ENCODE results near the gene TNFRSF1B.

TNFRSF1B gene

DNA sequence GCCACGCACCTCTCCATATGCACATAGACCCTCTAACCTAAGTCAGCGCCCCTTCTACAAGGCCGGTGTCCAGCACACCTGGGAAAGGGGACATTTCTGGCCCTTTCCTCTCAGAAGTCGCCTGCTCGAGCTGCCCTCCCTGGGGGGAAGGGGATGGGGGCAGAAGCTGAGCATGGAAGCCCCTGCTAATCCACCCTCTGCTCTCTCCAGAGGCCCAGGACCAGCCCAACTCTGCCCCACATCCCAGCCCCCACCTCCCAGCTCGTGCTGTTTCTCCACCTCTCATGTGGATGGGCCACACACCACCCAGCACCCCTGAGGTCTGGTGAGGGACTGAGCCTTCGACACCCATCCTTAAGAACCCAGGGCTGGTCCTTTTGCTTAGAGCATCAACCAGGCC is 14.8 kb downstream of the TNFRSF1B start:
- DNase-seq (ENCODE audit: low read depth), result no peak
- TF ChIP-seq, protein P1, sequence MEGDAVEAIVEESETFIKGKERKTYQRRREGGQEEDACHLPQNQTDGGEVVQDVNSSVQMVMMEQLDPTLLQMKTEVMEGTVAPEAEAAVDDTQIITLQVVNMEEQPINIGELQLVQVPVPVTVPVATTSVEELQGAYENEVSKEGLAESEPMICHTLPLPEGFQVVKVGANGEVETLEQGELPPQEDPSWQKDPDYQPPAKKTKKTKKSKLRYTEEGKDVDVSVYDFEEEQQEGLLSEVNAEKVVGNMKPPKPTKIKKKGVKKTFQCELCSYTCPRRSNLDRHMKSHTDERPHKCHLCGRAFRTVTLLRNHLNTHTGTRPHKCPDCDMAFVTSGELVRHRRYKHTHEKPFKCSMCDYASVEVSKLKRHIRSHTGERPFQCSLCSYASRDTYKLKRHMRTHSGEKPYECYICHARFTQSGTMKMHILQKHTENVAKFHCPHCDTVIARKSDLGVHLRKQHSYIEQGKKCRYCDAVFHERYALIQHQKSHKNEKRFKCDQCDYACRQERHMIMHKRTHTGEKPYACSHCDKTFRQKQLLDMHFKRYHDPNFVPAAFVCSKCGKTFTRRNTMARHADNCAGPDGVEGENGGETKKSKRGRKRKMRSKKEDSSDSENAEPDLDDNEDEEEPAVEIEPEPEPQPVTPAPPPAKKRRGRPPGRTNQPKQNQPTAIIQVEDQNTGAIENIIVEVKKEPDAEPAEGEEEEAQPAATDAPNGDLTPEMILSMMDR (IDR thresholded peaks at IDR 0.05; ENCODE audit: insufficient read depth, low read depth, low read length, missing control alignments), result no peak
- H3K4me3 ChIP-seq (ENCODE audit: low read length), result no peak overlapping the region

DNA sequence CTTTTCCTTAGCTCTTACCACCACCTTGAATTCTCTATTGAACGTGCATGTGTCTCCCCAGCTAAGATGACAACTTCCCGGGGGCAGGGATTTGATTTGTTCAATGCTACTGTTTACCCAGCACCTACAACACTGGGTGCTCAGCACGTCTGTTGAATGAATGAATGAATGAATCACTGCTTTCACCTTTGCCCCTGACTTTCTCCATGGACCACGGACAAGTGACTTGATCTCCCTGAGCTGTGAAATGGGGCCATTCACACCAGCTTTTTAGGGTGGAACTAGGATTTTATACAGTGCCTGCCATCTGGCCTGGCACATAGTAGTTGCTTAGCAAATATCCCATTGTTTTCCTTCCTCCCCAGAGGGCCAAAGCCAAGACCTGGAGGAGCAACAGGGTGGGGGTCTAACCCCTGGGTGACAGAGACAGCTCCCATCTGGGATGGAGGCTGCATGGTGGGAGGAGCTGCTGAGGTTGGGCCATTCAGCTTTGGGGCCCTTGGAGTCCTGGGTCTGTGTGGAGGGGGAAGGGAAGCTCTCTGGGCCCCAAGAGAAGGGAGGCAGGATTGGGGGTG is 15.7 kb downstream of the TNFRSF1B start:
- H3K4me3 ChIP-seq (ENCODE audit: low read length), result no peak overlapping the region
- DNase-seq (ENCODE audit: low read depth), result no peak
- TF ChIP-seq, protein P1 (IDR thresholded peaks at IDR 0.05; ENCODE audit: insufficient read depth, low read depth, low read length, missing control alignments), result no peak

DNA sequence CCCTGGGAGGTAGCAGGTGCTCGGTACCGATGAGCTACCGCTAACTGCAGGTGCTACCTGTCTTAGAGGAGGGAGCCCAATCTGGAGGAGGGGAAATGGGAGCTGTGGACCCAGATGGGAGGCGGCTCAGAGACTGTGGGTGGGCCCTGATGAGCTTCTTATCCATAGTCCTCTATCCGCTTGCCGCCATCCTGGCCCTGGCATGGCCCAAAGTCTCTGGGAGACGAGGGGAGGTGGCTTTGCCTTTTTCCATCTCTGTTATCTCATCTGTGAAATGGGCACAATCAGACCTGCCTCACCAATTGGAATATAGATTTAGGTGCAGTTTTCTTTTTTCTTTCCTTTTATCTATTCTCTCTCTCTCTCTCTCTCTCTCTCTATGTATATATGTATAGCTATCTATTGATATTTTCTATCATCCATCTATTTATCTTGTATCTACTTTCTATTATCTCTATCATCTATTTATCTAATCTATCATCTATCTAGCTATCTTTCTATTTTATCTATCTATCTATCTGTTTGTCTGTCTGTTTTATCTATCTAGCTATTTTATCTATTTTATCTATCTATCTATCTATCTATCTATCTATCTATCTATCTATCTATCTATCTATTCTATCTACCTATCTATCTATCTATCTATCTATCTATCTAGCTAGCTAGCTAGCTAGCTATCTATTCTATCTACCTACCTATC is 16.5 kb downstream of the TNFRSF1B start:
- TF ChIP-seq, protein P1 (IDR thresholded peaks at IDR 0.05; ENCODE audit: insufficient read depth, low read depth, low read length, missing control alignments), result no peak
- no peak overlapping the region for H3K4me3 ChIP-seq (ENCODE audit: low read length)
- no peak for DNase-seq (ENCODE audit: low read depth)

DNA sequence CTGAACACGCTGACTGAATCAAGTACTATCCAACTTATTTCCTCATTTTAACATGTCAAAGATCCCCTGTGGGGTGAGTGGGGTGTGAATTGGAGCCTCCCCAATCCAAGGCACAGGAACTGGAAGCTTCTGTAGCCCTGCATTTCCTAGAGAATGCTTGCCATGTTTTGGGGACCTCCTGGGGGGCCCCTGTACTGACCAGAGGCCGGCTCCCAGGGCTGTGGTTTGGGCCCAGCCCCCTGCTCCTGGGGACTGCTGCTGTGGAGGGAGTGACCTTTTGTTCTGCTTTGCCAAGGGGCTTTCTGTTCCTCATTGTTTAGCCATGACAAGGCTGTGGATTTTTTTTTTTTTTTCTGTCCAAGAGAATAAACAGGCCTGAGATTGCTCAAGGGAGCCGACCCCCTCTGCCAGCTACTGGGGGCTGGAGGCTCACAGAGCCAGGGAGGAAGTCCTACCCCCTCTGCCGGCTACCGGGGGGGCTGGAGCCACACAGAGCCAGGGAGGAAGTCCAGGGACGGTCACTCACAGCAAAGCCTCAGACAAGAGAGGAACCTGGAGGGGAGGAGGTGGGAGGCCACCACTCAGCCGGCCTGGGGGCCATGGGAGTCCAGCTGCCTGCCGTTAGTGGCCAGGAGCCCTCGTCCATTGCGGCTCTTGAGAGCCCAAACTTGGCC is 17.4 kb downstream of the TNFRSF1B start:
- TF ChIP-seq, protein P1 (IDR thresholded peaks at IDR 0.05; ENCODE audit: insufficient read depth, low read depth, low read length, missing control alignments), result no peak
- DNase-seq (ENCODE audit: low read depth), result no peak
- H3K4me3 ChIP-seq (ENCODE audit: low read length), result no peak overlapping the region

DNA sequence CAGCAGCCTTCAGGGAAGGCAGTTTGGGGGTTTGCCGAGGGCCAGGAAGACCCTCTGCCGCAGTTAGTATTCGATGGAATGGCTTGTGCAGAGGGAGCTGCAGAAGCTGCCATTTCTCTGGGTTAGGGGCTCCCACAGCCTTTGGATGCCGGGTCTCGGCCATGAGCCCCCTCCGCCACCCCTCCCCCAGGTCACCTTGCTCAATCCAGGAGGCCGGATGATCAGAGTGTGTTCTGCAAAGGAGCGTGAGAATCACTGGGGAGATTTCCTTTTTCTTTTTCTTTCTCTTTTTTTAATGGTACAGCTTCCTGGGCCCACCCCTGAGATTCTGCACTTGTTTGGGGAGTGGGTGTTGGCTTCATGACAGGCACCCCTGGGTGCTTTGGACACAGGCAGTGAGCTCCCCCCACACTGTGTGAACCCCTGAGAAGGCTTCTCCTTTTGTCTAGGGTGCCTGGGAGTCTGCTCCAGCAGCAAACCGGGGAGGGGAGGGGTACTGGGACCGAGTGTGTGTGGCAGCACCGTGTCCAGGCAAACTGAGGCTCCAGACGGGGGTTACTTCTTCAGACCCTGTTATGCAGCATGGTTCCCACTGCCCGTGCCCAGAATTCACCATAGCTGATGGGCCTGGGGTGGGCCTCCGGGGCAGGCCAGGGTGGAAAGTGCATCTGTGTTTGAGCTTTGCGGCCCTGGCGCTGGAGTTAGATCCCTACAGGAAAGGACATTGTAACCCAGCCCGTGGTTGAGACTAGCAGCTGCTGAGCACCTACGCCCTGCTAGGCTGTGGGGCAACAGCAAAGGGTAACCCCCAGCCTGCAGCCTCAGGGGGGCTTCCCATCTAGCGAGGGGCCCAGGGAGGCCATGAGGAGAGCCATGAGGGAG is 18.5 kb downstream of the TNFRSF1B start:
- H3K4me3 ChIP-seq (ENCODE audit: low read length), result no peak overlapping the region
- TF ChIP-seq, protein P1 (IDR thresholded peaks at IDR 0.05; ENCODE audit: insufficient read depth, low read depth, low read length, missing control alignments), result no peak
- no peak for DNase-seq (ENCODE audit: low read depth)

DNA sequence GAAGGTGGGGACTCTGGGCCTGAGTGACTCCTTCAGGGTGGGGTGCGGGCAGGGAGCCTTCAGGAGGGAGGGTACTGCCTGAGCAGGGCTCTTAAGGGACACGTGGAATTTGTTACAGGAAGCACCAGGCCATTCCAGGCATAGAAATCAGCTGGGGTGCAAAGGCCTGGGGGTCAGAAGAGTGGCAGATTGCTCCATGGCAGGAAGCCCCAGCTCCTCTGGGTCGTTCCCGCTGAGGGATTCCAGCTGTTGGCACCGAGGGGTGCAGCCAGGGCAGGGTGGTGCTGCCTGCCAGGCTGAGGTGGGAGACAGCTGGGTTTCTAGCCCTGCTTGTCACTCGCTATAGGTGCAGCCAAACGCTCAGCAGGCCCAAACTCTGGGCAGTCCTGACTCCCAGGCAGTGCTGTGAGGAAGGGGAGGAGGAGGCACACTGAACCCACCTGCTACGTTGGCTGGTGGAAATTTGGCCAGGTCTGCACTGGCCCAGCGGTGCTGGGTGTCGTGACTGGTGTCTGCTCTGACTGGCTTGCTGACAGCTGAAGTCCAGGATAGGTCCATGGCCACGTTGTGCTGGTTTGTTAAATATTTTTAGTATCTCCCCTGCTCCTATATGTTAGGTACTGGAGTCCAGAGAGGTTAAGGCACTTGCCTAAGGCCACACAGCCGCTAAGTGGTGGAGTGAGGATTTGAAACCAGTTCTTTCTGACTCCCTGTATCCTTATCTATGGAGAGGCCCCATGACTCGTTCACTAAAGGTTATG is 19.3 kb downstream of the TNFRSF1B start:
- H3K4me3 ChIP-seq (ENCODE audit: low read length), result no peak overlapping the region

More for the DNA sequence above, 19.3 kb downstream of the TNFRSF1B start:
- no peak for DNase-seq (ENCODE audit: low read depth)
- TF ChIP-seq, protein P1 (IDR thresholded peaks at IDR 0.05; ENCODE audit: insufficient read depth, low read depth, low read length, missing control alignments), result no peak
